HepG2 (cell line): ENCODE measurements around the gene PRCD. TPM values are rescaled to one million over a fixed set of nuclear protein-coding genes. Genes with fewer than 3 reads are reported as not detected.

Source experiments
- ATM ChIP-seq: fragments of 450-650 bp; IDR thresholded peaks from 2 replicates; pipeline ENCODE4 v1.7.1; 2017; ENCODE audit warnings: mild to moderate bottlenecking, borderline replicate concordance
- CHCHD3 ChIP-seq: sonication (generic); formaldehyde crosslinking; IDR thresholded peaks from 2 replicates; pipeline ENCODE4 v1.8.0; 2022; ENCODE audit warnings: mild to moderate bottlenecking, missing genetic modification reagents, moderate library complexity
- DNMT3B ChIP-seq: conservative IDR thresholded peaks from 2 replicates; pipeline ENCODE4 v1.6.1; 2016; ENCODE audit warnings: missing biosample characterization, control low read depth
- FOXP4 ChIP-seq: sonication (generic); formaldehyde crosslinking; IDR thresholded peaks from 2 replicates; pipeline ENCODE4 v1.4.0; 2020; ENCODE audit warnings: missing genetic modification reagents
- GATA4 ChIP-seq: sonication (generic); IDR thresholded peaks from 2 replicates; pipeline ENCODE4 v1.6.1; 2016; ENCODE audit warnings: antibody characterized with exemption, low read depth, borderline replicate concordance
- HNRNPH1 ChIP-seq: fragments of 200-400 bp; formaldehyde crosslinking; optimal IDR thresholded peaks from 2 replicates; pipeline ENCODE3; 2017; ENCODE audit warnings: mild to moderate bottlenecking, low read depth, low read length
- MLX ChIP-seq: IDR thresholded peaks from 2 replicates; pipeline ENCODE4 v1.6.1; 2016
- PRMT3 ChIP-seq: sonication (generic); formaldehyde crosslinking; IDR thresholded peaks from 2 replicates; pipeline ENCODE4 v1.8.1; 2022; ENCODE audit warnings: low read depth, mild to moderate bottlenecking, moderate library complexity, missing genetic modification reagents, borderline replicate concordance
- RNF2 ChIP-seq: fragments of 450-650 bp; conservative IDR thresholded peaks from 2 replicates; pipeline ENCODE4 v1.6.1; 2016; ENCODE audit warnings: low read depth
- SKIL ChIP-seq: sonication (generic); formaldehyde crosslinking; IDR thresholded peaks from 2 replicates; pipeline ENCODE4 v1.8.0; 2022; ENCODE audit warnings: missing genetic modification reagents, mild to moderate bottlenecking, moderate library complexity, borderline replicate concordance
- TFDP2 ChIP-seq: sonication (generic); formaldehyde crosslinking; IDR thresholded peaks from 2 replicates; pipeline ENCODE4 v1.4.0; 2020; ENCODE audit warnings: missing genetic modification reagents
- ZBTB7A ChIP-seq: sonication (generic); formaldehyde crosslinking; IDR thresholded peaks from 2 replicates; pipeline ENCODE4 v1.8.0; 2022; ENCODE audit warnings: mild to moderate bottlenecking, missing genetic modification reagents
- ZNF335 ChIP-seq: sonication (generic); formaldehyde crosslinking; IDR thresholded peaks from 2 replicates; pipeline ENCODE4 v1.4.0; 2020; ENCODE audit warnings: missing genetic modification reagents
- ZNF460 ChIP-seq: sonication (generic); formaldehyde crosslinking; IDR thresholded peaks from 2 replicates; pipeline ENCODE4 v1.5.1; 2020; ENCODE audit warnings: missing genetic modification reagents, mild to moderate bottlenecking, borderline replicate concordance
- ZNF557 ChIP-seq: sonication (generic); formaldehyde crosslinking; IDR thresholded peaks from 2 replicates; pipeline ENCODE4 v1.4.0; 2020; ENCODE audit warnings: missing genetic modification reagents
- polyA plus RNA-seq, 8 experiments: library from polyadenylated mRNA; depleted of rRNA in 3 of 8; stranded (reverse) in 7 of 8; unstranded in 1 of 8; fragments of >200 nt; fragmentation: Illumina TruSeq in 4 of 8; extraction: Trizol in 4 of 8; gene quantifications; 2 replicates each; pipeline versions ENCODE4 v1.2.1 to v1.2.3, GENCODE V29; 2011 to 2016; ENCODE audit warnings: low read depth in 4 of 8, missing spikeins in 1 of 8, mixed read lengths in 1 of 8; ENCODE audit not compliant: insufficient read depth in 1 of 8
- total RNA-seq, 5 experiments: library from RNA; depleted of rRNA; stranded (reverse); fragments of >200 nt; fragmentation: Illumina TruSeq; extraction: Trizol; gene quantifications; 2 replicates each; pipeline ENCODE4 v1.2.3, GENCODE V29; 2016; ENCODE audit warnings: low read depth in 1 of 5
- TF ChIP-seq, protein P1 (sequence below): sonication (generic); formaldehyde crosslinking; IDR thresholded peaks from 2 replicates; pipeline ENCODE4 v1.4.0; 2020; ENCODE audit warnings: missing genetic modification reagents, borderline replicate concordance
- TF ChIP-seq, protein P2 (sequence below): sonication (generic); formaldehyde crosslinking; IDR thresholded peaks from 2 replicates; pipeline ENCODE4 v1.4.0; 2020; ENCODE audit warnings: mild to moderate bottlenecking, missing genetic modification reagents

Gene PRCD
- total and polyA plus RNA-seq, 2 of the 13 experiments (the other 11 are each of a cell fraction or from before 2014, with no cell fraction given), result 0.51 TPM; not detected in 1

DNA sequence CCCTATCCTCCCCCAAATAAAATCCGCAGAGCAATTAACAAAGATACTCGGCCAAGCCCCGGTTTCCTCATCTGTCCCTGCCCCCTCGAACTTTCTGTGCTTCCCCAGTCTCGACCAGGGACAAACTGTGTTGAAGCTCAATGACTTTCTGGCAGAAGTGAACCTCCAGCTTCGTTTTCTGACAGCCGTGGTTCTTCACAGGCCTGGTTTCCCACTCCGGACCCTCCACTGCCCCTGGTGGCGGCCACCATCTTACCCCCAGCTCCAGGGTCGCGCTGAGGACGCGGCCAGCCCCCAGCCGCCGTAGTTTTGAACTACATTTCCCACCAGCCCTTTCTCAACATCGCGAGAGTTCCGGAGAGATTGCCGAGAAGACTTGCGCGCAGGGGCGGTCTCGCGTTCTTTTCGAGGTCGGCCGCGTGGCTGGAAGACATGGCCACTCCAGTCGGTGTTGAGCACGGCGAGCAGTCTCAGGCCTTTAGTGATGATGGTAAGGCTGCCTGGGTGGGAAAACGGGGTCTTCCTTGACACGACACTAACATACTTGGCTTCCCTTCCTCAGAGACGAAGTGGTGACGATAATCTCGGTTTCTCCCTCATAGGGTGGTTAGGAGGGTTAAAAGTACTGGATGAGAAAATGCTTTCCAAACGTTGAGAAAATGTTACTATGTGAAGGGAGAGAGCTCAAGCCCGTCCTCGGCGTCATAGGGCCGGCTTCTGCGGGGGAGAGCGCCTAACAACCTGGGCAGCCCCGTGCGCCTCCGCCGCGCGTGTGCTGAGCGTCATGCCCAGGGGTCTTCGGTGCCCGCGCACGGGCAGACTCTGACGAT lies 17.7 kb downstream of the PRCD start (continued):
- TF ChIP-seq TFDP2 (CRISPR knock-in tag), result peak; percentile 84
- peak; percentile 92 for TF ChIP-seq RNF2
- no peak for TF ChIP-seq ATM
- TF ChIP-seq, protein P1, sequence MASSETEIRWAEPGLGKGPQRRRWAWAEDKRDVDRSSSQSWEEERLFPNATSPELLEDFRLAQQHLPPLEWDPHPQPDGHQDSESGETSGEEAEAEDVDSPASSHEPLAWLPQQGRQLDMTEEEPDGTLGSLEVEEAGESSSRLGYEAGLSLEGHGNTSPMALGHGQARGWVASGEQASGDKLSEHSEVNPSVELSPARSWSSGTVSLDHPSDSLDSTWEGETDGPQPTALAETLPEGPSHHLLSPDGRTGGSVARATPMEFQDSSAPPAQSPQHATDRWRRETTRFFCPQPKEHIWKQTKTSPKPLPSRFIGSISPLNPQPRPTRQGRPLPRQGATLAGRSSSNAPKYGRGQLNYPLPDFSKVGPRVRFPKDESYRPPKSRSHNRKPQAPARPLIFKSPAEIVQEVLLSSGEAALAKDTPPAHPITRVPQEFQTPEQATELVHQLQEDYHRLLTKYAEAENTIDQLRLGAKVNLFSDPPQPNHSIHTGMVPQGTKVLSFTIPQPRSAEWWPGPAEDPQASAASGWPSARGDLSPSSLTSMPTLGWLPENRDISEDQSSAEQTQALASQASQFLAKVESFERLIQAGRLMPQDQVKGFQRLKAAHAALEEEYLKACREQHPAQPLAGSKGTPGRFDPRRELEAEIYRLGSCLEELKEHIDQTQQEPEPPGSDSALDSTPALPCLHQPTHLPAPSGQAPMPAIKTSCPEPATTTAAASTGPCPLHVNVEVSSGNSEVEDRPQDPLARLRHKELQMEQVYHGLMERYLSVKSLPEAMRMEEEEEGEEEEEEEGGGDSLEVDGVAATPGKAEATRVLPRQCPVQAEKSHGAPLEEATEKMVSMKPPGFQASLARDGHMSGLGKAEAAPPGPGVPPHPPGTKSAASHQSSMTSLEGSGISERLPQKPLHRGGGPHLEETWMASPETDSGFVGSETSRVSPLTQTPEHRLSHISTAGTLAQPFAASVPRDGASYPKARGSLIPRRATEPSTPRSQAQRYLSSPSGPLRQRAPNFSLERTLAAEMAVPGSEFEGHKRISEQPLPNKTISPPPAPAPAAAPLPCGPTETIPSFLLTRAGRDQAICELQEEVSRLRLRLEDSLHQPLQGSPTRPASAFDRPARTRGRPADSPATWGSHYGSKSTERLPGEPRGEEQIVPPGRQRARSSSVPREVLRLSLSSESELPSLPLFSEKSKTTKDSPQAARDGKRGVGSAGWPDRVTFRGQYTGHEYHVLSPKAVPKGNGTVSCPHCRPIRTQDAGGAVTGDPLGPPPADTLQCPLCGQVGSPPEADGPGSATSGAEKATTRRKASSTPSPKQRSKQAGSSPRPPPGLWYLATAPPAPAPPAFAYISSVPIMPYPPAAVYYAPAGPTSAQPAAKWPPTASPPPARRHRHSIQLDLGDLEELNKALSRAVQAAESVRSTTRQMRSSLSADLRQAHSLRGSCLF (CRISPR knock-in tag), result no peak
- peak; percentile 15; the same call in 1 of the 2 replicates for TF ChIP-seq MLX
- TF ChIP-seq FOXP4 (CRISPR knock-in tag), result peak; percentile 39; the same call in 1 of the 2 replicates
- peak; percentile 85 for TF ChIP-seq ZNF335 (CRISPR knock-in tag)
- peak; percentile 92 for TF ChIP-seq ZBTB7A (CRISPR knock-in tag)
- TF ChIP-seq CHCHD3 (CRISPR knock-in tag), result 0 out of 2 replicates have a peak, but pooled peaks have one; percentile 9
- TF ChIP-seq HNRNPH1, result no peak
- no peak for TF ChIP-seq ZNF460 (CRISPR knock-in tag)
- TF ChIP-seq DNMT3B (CRISPR knock-in tag), result no peak
- no peak; the same call in 1 of the 2 replicates for TF ChIP-seq ZNF557 (CRISPR knock-in tag)
- TF ChIP-seq GATA4, result peak; percentile 90
- TF ChIP-seq, protein P2, sequence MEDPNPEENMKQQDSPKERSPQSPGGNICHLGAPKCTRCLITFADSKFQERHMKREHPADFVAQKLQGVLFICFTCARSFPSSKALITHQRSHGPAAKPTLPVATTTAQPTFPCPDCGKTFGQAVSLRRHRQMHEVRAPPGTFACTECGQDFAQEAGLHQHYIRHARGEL (CRISPR knock-in tag), result no peak
- peak; percentile 64; the same call in 1 of the 2 replicates for TF ChIP-seq SKIL
- TF ChIP-seq PRMT3 (CRISPR knock-in tag), result no peak
